ENCODE measurements around the gene EXOC7.

Gene EXOC7

GRCh38 chr17:76103274-76104139 is at the start of gene EXOC7:
EXOC7 (minus strand) TSS chr17:76103787; CDS start chr17:76103692, 95 bp downstream.
- peak; percentile 80 to 91 (median 86) for DNase-seq

- DNase-seq = no peak
Observed at GRCh38 chr17:76153202-76153601, 49.6 kb upstream of the EXOC7 start.

GRCh38 chr17:76152591-76152990 is 49.0 kb upstream of the EXOC7 start:
- DNase-seq = no peak

- peak in 1 of 4 experiments; percentile 30 for DNase-seq
Observed at GRCh38 chr17:76151896-76152454, 48.4 kb upstream of the EXOC7 start.

GRCh38 chr17:76150712-76151622 is 47.4 kb upstream of the EXOC7 start:
- DNase-seq = no peak

- no peak for DNase-seq
Observed at GRCh38 chr17:76149214-76149613, 45.6 kb upstream of the EXOC7 start.

GRCh38 chr17:76148015-76148326 is 44.4 kb upstream of the EXOC7 start:
- DNase-seq = no peak

- no peak for DNase-seq
Observed at GRCh38 chr17:76147211-76148014, 43.8 kb upstream of the EXOC7 start.

- no peak for DNase-seq
Observed at GRCh38 chr17:76146053-76146851, 42.7 kb upstream of the EXOC7 start.

- peak in 2 of 4 experiments; percentile 36 to 42 for DNase-seq
Observed at GRCh38 chr17:76145231-76146052, 41.9 kb upstream of the EXOC7 start.

GRCh38 chr17:76142585-76143041 is 39.0 kb upstream of the EXOC7 start:
- DNase-seq = no peak

- DNase-seq = no peak
Observed at GRCh38 chr17:76142039-76142584, 38.5 kb upstream of the EXOC7 start.

GRCh38 chr17:76141212-76142038 is 37.8 kb upstream of the EXOC7 start, which contains the start of gene FOXJ1:
FOXJ1 (minus strand) TSS chr17:76141245; CDS start chr17:76140395, 850 bp downstream.
- peak; percentile 66 to 85 (median 76) for DNase-seq

- no peak for DNase-seq
Observed at GRCh38 chr17:76140661-76141211, 37.1 kb upstream of the EXOC7 start.

GRCh38 chr17:76139801-76140660 is 36.4 kb upstream of the EXOC7 start:
- DNase-seq = peak in 1 of 4 experiments; percentile 48

- DNase-seq = no peak
Observed at GRCh38 chr17:76138896-76139752, 35.5 kb upstream of the EXOC7 start.

Data from activated naive CD4-positive, alpha-beta T cell (primary cell).